Measurements from ENCODE around the gene JAKMIP3.

JAKMIP3 gene

GRCh38 chr10:132059760-132060508, 5.8 kb upstream of the JAKMIP3 start:
- Mint-ChIP-seq H3K36me3 (ENCODE audit: low read depth) (no peaks in the 10 kb centered on the region), H3K27me3 (ENCODE audit: low read depth, poor library complexity) (peaks cover 45% of the 10 kb centered on the region), H3K9me3 (no peaks in the 10 kb centered on the region), H3K4me3 (no peak overlapping the region), H3K27ac (no peak overlapping the region), H3K4me1 (peaks cover 16% of the 10 kb centered on the region)
- TF ChIP-seq, protein P1, sequence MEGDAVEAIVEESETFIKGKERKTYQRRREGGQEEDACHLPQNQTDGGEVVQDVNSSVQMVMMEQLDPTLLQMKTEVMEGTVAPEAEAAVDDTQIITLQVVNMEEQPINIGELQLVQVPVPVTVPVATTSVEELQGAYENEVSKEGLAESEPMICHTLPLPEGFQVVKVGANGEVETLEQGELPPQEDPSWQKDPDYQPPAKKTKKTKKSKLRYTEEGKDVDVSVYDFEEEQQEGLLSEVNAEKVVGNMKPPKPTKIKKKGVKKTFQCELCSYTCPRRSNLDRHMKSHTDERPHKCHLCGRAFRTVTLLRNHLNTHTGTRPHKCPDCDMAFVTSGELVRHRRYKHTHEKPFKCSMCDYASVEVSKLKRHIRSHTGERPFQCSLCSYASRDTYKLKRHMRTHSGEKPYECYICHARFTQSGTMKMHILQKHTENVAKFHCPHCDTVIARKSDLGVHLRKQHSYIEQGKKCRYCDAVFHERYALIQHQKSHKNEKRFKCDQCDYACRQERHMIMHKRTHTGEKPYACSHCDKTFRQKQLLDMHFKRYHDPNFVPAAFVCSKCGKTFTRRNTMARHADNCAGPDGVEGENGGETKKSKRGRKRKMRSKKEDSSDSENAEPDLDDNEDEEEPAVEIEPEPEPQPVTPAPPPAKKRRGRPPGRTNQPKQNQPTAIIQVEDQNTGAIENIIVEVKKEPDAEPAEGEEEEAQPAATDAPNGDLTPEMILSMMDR (IDR thresholded peaks at IDR 0.05), result no peak
- no peak for DNase-seq

DNA sequence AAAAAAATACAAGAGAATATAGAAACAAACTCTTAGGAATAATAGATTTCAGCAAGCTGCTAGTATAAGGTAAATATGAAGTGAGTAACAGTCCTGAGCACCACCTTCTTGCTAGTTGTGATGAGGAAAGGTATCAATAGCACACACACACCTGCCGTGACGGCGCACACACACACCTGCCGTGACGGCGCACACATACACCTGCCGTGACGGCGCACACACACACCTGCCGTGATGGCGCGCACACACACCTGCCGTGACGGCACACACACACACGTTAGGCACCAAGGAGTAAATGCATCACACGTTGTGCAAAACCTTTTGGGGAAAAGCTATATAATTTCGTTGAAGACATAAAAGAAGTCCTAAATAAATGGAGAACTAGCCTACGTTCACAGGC, 4.7 kb upstream of the JAKMIP3 start:
- Mint-ChIP-seq H3K27me3 (ENCODE audit: low read depth, poor library complexity) (peaks cover 44% of the 10 kb centered on the region), H3K4me1 (peaks cover 21% of the 10 kb centered on the region), H3K27ac (no peak overlapping the region), H3K4me3 (no peak overlapping the region), H3K9me3 (no peaks in the 10 kb centered on the region), H3K36me3 (ENCODE audit: low read depth) (no peaks in the 10 kb centered on the region)
- TF ChIP-seq, protein P1 (IDR thresholded peaks at IDR 0.05), result no peak
- no peak for DNase-seq

- Mint-ChIP-seq H3K36me3 (ENCODE audit: low read depth) (no peaks in the 10 kb centered on the region), H3K27me3 (ENCODE audit: low read depth, poor library complexity) (peaks cover 45% of the 10 kb centered on the region), H3K27ac (no peak overlapping the region), H3K9me3 (no peaks in the 10 kb centered on the region), H3K4me3 (no peak overlapping the region), H3K4me1 (peaks cover 25% of the 10 kb centered on the region)
- TF ChIP-seq, protein P1 (IDR thresholded peaks at IDR 0.05), result no peak
- DNase-seq, result no peak
Measured at GRCh38 chr10:132061465-132061864, 4.3 kb upstream of the JAKMIP3 start.

- no peak overlapping the region for H3K4me3 Mint-ChIP-seq
- H3K4me1 Mint-ChIP-seq, result peaks cover 25% of the 10 kb centered on the region
- TF ChIP-seq, protein P1 (IDR thresholded peaks at IDR 0.05), result no peak
- no peaks in the 10 kb centered on the region for H3K36me3 Mint-ChIP-seq (ENCODE audit: low read depth)
- no peak overlapping the region for H3K27ac Mint-ChIP-seq
- H3K27me3 Mint-ChIP-seq (ENCODE audit: low read depth, poor library complexity), result peaks cover 46% of the 10 kb centered on the region
- no peak for DNase-seq
- no peaks in the 10 kb centered on the region for H3K9me3 Mint-ChIP-seq
Measured at GRCh38 chr10:132062116-132062515, 3.6 kb upstream of the JAKMIP3 start.

DNA sequence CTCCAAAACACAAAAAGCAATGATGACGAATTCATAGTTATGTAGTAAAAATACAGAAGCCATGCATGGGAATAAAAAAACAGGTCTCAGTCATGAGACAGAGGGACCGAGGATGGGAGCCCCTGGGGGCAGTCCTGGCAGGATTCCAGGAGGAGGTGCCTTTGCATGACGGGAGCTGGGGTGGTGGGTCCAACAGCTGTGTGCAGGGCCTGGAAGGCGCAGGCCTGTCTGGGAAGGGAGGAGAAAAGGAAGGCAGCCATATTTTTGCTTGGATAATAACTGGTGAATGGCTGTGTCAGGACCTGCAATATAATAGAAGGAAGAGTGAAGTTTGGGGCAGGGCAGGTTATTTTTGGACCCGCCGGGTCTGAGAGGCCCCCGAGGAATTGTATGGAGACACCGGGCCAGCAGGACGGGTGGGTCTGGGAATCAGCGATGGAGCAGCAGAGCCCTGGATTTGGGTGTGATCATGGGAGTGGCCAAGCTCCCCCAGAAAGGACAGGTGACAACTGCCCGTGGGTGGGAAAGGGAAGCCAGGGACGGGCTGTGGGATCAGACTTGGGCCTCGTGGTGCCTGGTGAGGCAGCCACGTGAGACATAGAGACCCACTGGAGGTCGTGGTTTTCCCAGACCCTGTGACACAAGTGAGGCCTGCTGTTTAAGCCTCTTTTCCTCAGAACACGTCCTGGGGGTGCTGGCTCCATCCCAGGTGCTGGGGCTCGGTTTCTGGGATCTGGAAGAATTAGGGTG, 2.9 kb upstream of the JAKMIP3 start:
- Mint-ChIP-seq H3K36me3 (ENCODE audit: low read depth) (no peaks in the 10 kb centered on the region), H3K27me3 (ENCODE audit: low read depth, poor library complexity) (peaks cover 50% of the 10 kb centered on the region), H3K4me1 (peaks cover 25% of the 10 kb centered on the region), H3K9me3 (no peaks in the 10 kb centered on the region), H3K4me3 (no peak overlapping the region), H3K27ac (no peak overlapping the region)
- no peak for DNase-seq
- TF ChIP-seq, protein P1 (IDR thresholded peaks at IDR 0.05), result no peak
